ENCODE results near the gene CD2BP2. TPM values are rescaled to one million over a fixed set of nuclear protein-coding genes. Genes with fewer than 3 reads are reported as not detected.
A peak's percentile ranks its signal among the peaks of the same experiment; 100 is the strongest.

The CD2BP2 gene
- total and polyA plus RNA-seq, 2 of the 13 experiments (the other 11 are each of a cell fraction or from before 2014, with no cell fraction given) = 24.9 to 54.6 TPM

DNA sequence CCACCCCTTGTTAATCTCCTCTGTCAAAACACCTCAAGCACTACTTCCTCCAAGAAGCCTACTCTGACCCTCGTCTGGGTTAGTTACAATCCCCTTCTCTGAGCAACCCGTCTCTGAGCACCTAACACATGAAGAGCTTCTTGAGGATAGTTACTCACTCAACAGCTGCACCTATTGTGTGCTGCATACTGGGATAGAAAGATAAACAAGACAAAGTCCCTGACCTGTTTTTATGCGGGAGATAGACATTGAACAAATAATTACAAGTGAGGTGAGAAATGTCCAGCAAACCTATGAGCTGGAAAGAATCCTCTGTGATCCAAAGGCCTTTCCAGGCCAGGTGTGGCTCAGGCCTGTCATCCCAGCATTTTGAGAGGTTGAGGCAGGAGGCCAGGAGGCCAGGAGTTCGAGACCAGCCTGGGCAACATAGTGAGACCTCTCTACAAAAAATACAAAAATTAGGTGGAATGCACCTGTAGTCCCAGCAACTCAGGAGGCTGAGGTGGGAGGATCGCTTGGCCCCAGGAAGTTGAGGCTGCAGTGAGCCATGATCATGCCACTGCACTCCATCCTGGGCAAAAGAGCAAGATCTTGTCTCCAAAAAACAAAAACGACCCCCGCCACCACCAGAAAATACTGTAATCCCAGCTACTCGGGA, 46.8 kb upstream of the CD2BP2 start (continued):
- TF ChIP-seq, protein P1, sequence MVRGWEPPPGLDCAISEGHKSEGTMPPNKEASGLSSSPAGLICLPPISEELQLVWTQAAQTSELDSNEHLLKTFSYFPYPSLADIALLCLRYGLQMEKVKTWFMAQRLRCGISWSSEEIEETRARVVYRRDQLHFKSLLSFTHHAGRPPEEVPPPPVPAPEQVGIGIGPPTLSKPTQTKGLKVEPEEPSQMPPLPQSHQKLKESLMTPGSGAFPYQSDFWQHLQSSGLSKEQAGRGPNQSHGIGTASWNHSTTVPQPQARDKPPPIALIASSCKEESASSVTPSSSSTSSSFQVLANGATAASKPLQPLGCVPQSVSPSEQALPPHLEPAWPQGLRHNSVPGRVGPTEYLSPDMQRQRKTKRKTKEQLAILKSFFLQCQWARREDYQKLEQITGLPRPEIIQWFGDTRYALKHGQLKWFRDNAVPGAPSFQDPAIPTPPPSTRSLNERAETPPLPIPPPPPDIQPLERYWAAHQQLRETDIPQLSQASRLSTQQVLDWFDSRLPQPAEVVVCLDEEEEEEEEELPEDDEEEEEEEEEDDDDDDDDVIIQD (CRISPR knock-in tag; IDR thresholded peaks at IDR 0.05; ENCODE audit: low read depth) = peak; percentile 68; the same call in 1 of the 2 replicates
- no peak for TF ChIP-seq ZNF33A (CRISPR knock-in tag; IDR thresholded peaks at IDR 0.05; ENCODE audit: borderline replicate concordance)
- TF ChIP-seq TAF15 (IDR thresholded peaks at IDR 0.05; ENCODE audit: low read depth, low read length, poor library complexity, severe bottlenecking) = no peak
- TF ChIP-seq ZNF101 (CRISPR knock-in tag; IDR thresholded peaks at IDR 0.05; ENCODE audit: borderline replicate concordance, low read depth) = no peak
- TF ChIP-seq ZNF878 (CRISPR knock-in tag; IDR thresholded peaks at IDR 0.05) = no peak; the same call in 1 of the 2 replicates
- no peak for TF ChIP-seq ZNF749 (CRISPR knock-in tag; IDR thresholded peaks at IDR 0.05; ENCODE audit: borderline replicate concordance)
- peak; percentile 92 for TF ChIP-seq PHF21A (CRISPR knock-in tag; IDR thresholded peaks at IDR 0.05)
- peak; percentile 74 for TF ChIP-seq SOX13 (IDR thresholded peaks at IDR 0.05)
- peak in 1 of 2 experiments; percentile 96; a peak in 2 of 4 replicates for TF ChIP-seq SOX13 (CRISPR knock-in tag; conservative IDR thresholded peaks at IDR 0.05 in 1 of 2, IDR thresholded peaks at IDR 0.05 in 1 of 2)
- no peak for TF ChIP-seq TCF12 (IDR thresholded peaks at IDR 0.05)
- TF ChIP-seq TCF12 (CRISPR knock-in tag; IDR thresholded peaks at IDR 0.05) = no peak
- TF ChIP-seq, protein P2, sequence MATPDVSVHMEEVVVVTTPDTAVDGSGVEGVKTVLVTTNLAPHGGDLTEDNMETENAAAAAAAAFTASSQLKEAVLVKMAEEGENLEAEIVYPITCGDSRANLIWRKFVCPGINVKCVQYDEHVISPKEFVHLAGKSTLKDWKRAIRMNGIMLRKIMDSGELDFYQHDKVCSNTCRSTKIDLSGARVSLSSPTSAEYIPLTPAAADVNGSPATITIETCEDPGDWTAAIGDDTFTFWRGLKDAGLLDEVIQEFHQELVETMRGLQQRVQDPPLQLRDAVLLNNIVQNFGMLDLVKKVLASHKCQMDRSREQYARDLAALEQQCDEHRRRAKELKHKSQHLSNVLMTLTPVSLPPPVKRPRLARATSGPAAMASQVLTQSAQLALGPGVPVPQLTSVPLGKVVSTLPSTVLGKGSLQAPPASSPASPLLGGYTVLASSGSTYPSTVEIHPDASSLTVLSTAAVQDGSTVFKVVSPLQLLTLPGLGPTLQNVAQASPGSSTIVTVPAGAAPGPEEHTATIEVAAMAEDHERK (CRISPR knock-in tag; IDR thresholded peaks at IDR 0.05; ENCODE audit: low read depth) = 0 out of 2 replicates have a peak, but pooled peaks have one; percentile 14
- TF ChIP-seq ZMYM3 (CRISPR knock-in tag; IDR thresholded peaks at IDR 0.05) = peak; percentile 99
- TF ChIP-seq, protein P3, sequence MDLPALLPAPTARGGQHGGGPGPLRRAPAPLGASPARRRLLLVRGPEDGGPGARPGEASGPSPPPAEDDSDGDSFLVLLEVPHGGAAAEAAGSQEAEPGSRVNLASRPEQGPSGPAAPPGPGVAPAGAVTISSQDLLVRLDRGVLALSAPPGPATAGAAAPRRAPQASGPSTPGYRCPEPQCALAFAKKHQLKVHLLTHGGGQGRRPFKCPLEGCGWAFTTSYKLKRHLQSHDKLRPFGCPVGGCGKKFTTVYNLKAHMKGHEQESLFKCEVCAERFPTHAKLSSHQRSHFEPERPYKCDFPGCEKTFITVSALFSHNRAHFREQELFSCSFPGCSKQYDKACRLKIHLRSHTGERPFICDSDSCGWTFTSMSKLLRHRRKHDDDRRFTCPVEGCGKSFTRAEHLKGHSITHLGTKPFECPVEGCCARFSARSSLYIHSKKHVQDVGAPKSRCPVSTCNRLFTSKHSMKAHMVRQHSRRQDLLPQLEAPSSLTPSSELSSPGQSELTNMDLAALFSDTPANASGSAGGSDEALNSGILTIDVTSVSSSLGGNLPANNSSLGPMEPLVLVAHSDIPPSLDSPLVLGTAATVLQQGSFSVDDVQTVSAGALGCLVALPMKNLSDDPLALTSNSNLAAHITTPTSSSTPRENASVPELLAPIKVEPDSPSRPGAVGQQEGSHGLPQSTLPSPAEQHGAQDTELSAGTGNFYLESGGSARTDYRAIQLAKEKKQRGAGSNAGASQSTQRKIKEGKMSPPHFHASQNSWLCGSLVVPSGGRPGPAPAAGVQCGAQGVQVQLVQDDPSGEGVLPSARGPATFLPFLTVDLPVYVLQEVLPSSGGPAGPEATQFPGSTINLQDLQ (CRISPR knock-in tag; IDR thresholded peaks at IDR 0.05) = no peak
- peak; percentile 82 for TF ChIP-seq PPARG (CRISPR knock-in tag; conservative IDR thresholded peaks at IDR 0.05)
- TF ChIP-seq, protein P4, sequence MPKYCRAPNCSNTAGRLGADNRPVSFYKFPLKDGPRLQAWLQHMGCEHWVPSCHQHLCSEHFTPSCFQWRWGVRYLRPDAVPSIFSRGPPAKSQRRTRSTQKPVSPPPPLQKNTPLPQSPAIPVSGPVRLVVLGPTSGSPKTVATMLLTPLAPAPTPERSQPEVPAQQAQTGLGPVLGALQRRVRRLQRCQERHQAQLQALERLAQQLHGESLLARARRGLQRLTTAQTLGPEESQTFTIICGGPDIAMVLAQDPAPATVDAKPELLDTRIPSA (CRISPR knock-in tag; IDR thresholded peaks at IDR 0.05; ENCODE audit: borderline replicate concordance) = no peak
- no peak for TF ChIP-seq ZNF333 (CRISPR knock-in tag; IDR thresholded peaks at IDR 0.05; ENCODE audit: borderline replicate concordance)
- TF ChIP-seq PAX8 (CRISPR knock-in tag; IDR thresholded peaks at IDR 0.05; ENCODE audit: borderline replicate concordance) = no peak
- peak; percentile 65; the same call in 1 of the 2 replicates for TF ChIP-seq ISL2 (CRISPR knock-in tag; IDR thresholded peaks at IDR 0.05)
- TF ChIP-seq ZNF121 (CRISPR knock-in tag; IDR thresholded peaks at IDR 0.05) = peak; percentile 44; the same call in 1 of the 2 replicates
- no peak for TF ChIP-seq ZNF570 (CRISPR knock-in tag; IDR thresholded peaks at IDR 0.05; ENCODE audit: borderline replicate concordance)
